IMR-90 (cell line): ENCODE data around the gene LRP5. TPM values are rescaled to one million over a fixed set of nuclear protein-coding genes. Genes with fewer than 3 reads are reported as not detected.

ENCODE experiments used
- ATAC-seq: fragments of 200-7000 bp; cut with Tn5 transposase; 2 replicates; pipeline ENCODE4 v1.9.1; 2020; ENCODE audit warnings: low read depth, mild to moderate bottlenecking, moderate library complexity
- BruUV-seq: library from RNA; stranded (reverse); fragments of 400-500 nt; replicated peaks from 2 replicates; lab custom pipeline; 2021; lab: Mats Ljungman, UMichigan
- CTCF ChIA-PET: fragments of 300-600 bp; formaldehyde crosslinking; extraction: SDS; loops from one replicate; lab custom pipeline; 2021; ENCODE audit warnings: antibody characterized with exemption; lab: Yijun Ruan, JAX
- POLR2A ChIA-PET: fragments of 300-600 bp; sonication (Branson Sonifier 250); formaldehyde crosslinking; loops from one replicate; lab custom pipeline; 2022; ENCODE audit warnings: antibody characterized with exemption; ENCODE audit not compliant: unreplicated experiment; lab: Charles Lee
- DNase-seq: peaks from one replicate; pipeline ENCODE4 v3.0.0; 2013
- H2AFZ ChIP-seq: replicated peaks from 2 replicates; pipeline ENCODE3; 2013; ENCODE audit warnings: low read length, mild to moderate bottlenecking; ENCODE audit not compliant: poor library complexity
- H2AK5ac ChIP-seq: 2 replicates; pipeline ENCODE4 v1.6.1; 2013; ENCODE audit warnings: low read depth, low read length, inconsistent platforms
- H2AK9ac ChIP-seq: replicated peaks from 2 replicates; pipeline ENCODE3; 2013; ENCODE audit warnings: mild to moderate bottlenecking, low read depth, low read length, moderate library complexity; ENCODE audit not compliant: poor library complexity
- H2BK120ac ChIP-seq: 2 replicates; pipeline ENCODE4 v1.6.1; 2013; ENCODE audit warnings: low read depth, low read length, inconsistent platforms
- H2BK15ac ChIP-seq: 3 replicates; pipeline ENCODE4 v1.6.1; 2013; ENCODE audit warnings: low read depth, low read length, inconsistent platforms
- H2BK20ac ChIP-seq: 2 replicates; pipeline ENCODE4 v1.6.1; 2013; ENCODE audit warnings: low read depth, mild to moderate bottlenecking, inconsistent platforms, low read length, moderate library complexity
- H2BK5ac ChIP-seq: 2 replicates; pipeline ENCODE4 v1.6.1; 2013; ENCODE audit warnings: mild to moderate bottlenecking, low read depth, low read length, inconsistent platforms; ENCODE audit not compliant: poor library complexity, severe bottlenecking
- H3K14ac ChIP-seq: replicated peaks from 2 replicates; pipeline ENCODE4 v1.6.1; 2013; ENCODE audit warnings: low read depth, low read length, inconsistent platforms
- H3K18ac ChIP-seq: 2 replicates; pipeline ENCODE4 v1.6.1; 2013; ENCODE audit warnings: low read depth, low read length, control low read depth
- H3K23ac ChIP-seq: 2 replicates; pipeline ENCODE4 v1.6.1; 2013; ENCODE audit warnings: low read depth, low read length, inconsistent platforms
- H3K27ac ChIP-seq: 2 replicates; pipeline ENCODE4 v1.5.1; 2013; ENCODE audit warnings: mild to moderate bottlenecking, control low read depth, low read length; ENCODE audit not compliant: insufficient read depth
- H3K27me3 ChIP-seq: 2 replicates; pipeline ENCODE4 v1.6.1; 2013; ENCODE audit warnings: low read length; ENCODE audit not compliant: control insufficient read depth, insufficient read depth
- H3K36me3 ChIP-seq: 2 replicates; pipeline ENCODE4 v1.6.1; 2013; ENCODE audit warnings: low read length, mixed read lengths; ENCODE audit not compliant: control insufficient read depth, insufficient read depth
- H3K4ac ChIP-seq: 2 replicates; pipeline ENCODE4 v1.6.1; 2013; ENCODE audit warnings: low read depth, low read length, inconsistent platforms
- H3K4me1 ChIP-seq: 2 replicates; pipeline ENCODE4 v1.6.1; 2013; ENCODE audit warnings: low read length, mixed read lengths; ENCODE audit not compliant: control insufficient read depth, insufficient read depth
- H3K4me2 ChIP-seq: 2 replicates; pipeline ENCODE4 v1.6.1; 2013; ENCODE audit warnings: low read depth, mild to moderate bottlenecking, control low read depth, low read length, moderate library complexity
- H3K4me3 ChIP-seq: 2 replicates; pipeline ENCODE4 v1.5.1; 2013; ENCODE audit warnings: low read depth, mild to moderate bottlenecking, control low read depth, low read length, moderate library complexity; ENCODE audit not compliant: insufficient read depth
- H3K56ac ChIP-seq: 2 replicates; pipeline ENCODE4 v1.6.1; 2013; ENCODE audit warnings: low read length, inconsistent platforms; ENCODE audit not compliant: insufficient read depth; ENCODE audit errors: extremely low read depth
- H3K79me1 ChIP-seq, 2 experiments: 2 replicates each; pipeline ENCODE4 v1.6.1; 2013; ENCODE audit warnings: low read length in 2 of 2, inconsistent platforms in 1 of 2, low read depth in 1 of 2
- H3K9ac ChIP-seq: 2 replicates; pipeline ENCODE4 v1.6.1; 2013; ENCODE audit warnings: low read depth, low read length, control low read depth
- H3K9me1 ChIP-seq: 2 replicates; pipeline ENCODE4 v1.6.1; 2013; ENCODE audit warnings: low read length, inconsistent platforms; ENCODE audit not compliant: insufficient read depth
- H3K9me3 ChIP-seq: 2 replicates; pipeline ENCODE4 v1.6.1; 2013; ENCODE audit warnings: low read length; ENCODE audit not compliant: control insufficient read depth, insufficient read depth
- H4K20me1 ChIP-seq: 2 replicates; pipeline ENCODE4 v1.6.1; 2013; ENCODE audit warnings: low read length, inconsistent platforms; ENCODE audit not compliant: insufficient read depth
- H4K5ac ChIP-seq: 2 replicates; pipeline ENCODE4 v1.6.1; 2013; ENCODE audit warnings: mild to moderate bottlenecking, low read depth, low read length, control low read depth
- H4K8ac ChIP-seq, 2 experiments: 2 replicates each; pipeline ENCODE4 v1.6.1; 2013; ENCODE audit warnings: low read depth in 2 of 2, low read length in 2 of 2, control low read depth in 1 of 2, inconsistent platforms in 1 of 2
- H4K91ac ChIP-seq: 2 replicates; pipeline ENCODE4 v1.6.1; 2013; ENCODE audit warnings: low read depth, low read length, inconsistent platforms; ENCODE audit not compliant: insufficient read depth
- BHLHE40 ChIP-seq: fragments of 150-350 bp; IDR thresholded peaks from 2 replicates; pipeline ENCODE4 v1.6.1; 2016; ENCODE audit warnings: mild to moderate bottlenecking, low read depth, low read length
- CEBPB ChIP-seq: IDR thresholded peaks from 2 replicates; pipeline ENCODE4 v1.6.1; 2012; ENCODE audit warnings: low read depth, low read length, improper control_type of control experiment
- CHD1 ChIP-seq: IDR thresholded peaks from 2 replicates; pipeline ENCODE4 v1.6.1; 2012; ENCODE audit warnings: low read depth, low read length, improper control_type of control experiment
- FOS ChIP-seq: fragments of 150-350 bp; IDR thresholded peaks from 2 replicates; pipeline ENCODE4 v1.6.1; 2016; ENCODE audit warnings: low read depth, low read length
- MAFK ChIP-seq: IDR thresholded peaks from 2 replicates; pipeline ENCODE4 v1.6.1; 2012; ENCODE audit warnings: low read depth, low read length, improper control_type of control experiment
- MAZ ChIP-seq: IDR thresholded peaks from 2 replicates; pipeline ENCODE4 v1.6.1; 2012; ENCODE audit warnings: low read depth, mild to moderate bottlenecking, low read length, improper control_type of control experiment, moderate library complexity, borderline replicate concordance
- MXI1 ChIP-seq: IDR thresholded peaks from 2 replicates; pipeline ENCODE4 v1.6.1; 2012; ENCODE audit warnings: low read depth, mild to moderate bottlenecking, low read length, moderate library complexity, borderline replicate concordance
- NFE2L2 ChIP-seq: fragments of 150-350 bp; IDR thresholded peaks from 2 replicates; pipeline ENCODE4 v1.6.1; 2016; ENCODE audit warnings: low read depth, mild to moderate bottlenecking, low read length
- POLR2A ChIP-seq: IDR thresholded peaks from 2 replicates; pipeline ENCODE4 v1.6.1; 2012; ENCODE audit warnings: mild to moderate bottlenecking, low read depth, low read length
- RAD21 ChIP-seq: IDR thresholded peaks from 2 replicates; pipeline ENCODE4 v1.6.1; 2012; ENCODE audit warnings: low read length, improper control_type of control experiment
- RCOR1 ChIP-seq: IDR thresholded peaks from 2 replicates; pipeline ENCODE4 v1.6.1; 2012; ENCODE audit warnings: mild to moderate bottlenecking, low read length, improper control_type of control experiment; ENCODE audit not compliant: insufficient replicate concordance
- RFX5 ChIP-seq: IDR thresholded peaks from 2 replicates; pipeline ENCODE4 v1.8.0; 2012; ENCODE audit warnings: low read depth, mild to moderate bottlenecking, low read length, moderate library complexity
- SMC3 ChIP-seq: fragments of 150-350 bp; IDR thresholded peaks from 2 replicates; pipeline ENCODE4 v1.6.1; 2016; ENCODE audit warnings: low read depth, mild to moderate bottlenecking, antibody characterized with exemption, low read length, moderate library complexity
- WGBS, 2 experiments: methylation state at CpG; one replicate each; pipeline versions ENCODE4 v1.1.5 to v1.1.7; 2013; ENCODE audit warnings: missing lambda C conversion rate in 2 of 2; ENCODE audit not compliant: insufficient read length in 1 of 2; ENCODE audit errors: extremely low coverage in 2 of 2; 5-methylcytosine and 5-hydroxymethylcytosine counted together
- dilution Hi-C: fragments of 300-500 bp; cut with HindIII; formaldehyde crosslinking; loops from one replicate; pipeline ENCODE4 v1.14.3; 2018; ENCODE audit warnings: low sequenced_read_pairs; ENCODE audit not compliant: unreplicated experiment
- in situ Hi-C: fragments of 300-500 bp; cut with MboI; formaldehyde crosslinking; loops from 3 replicates; pipeline ENCODE4 v1.14.3; 2019; ENCODE audit warnings: low sequenced_read_pairs, inconsistent platforms, mixed read lengths
- intact Hi-C: fragments of 100-400 bp; cut with micrococcal nuclease; formaldehyde crosslinking; loops from 2 replicates; pipeline ENCODE4 v1.10.0; 2022
- polyA plus RNA-seq, 3 experiments: library from polyadenylated mRNA; depleted of rRNA; stranded (reverse); fragments of >200 nt; gene quantifications; 2 replicates each; pipeline ENCODE4 v1.2.3, GENCODE V29; 2012; ENCODE audit warnings: low replicate concordance in 1 of 3
- total RNA-seq: library from RNA; depleted of rRNA; stranded (reverse); fragments of >200 nt; gene quantifications from 2 replicates; pipeline ENCODE4 v1.2.3, GENCODE V29; 2012
- TF ChIP-seq, protein P1 (sequence below): conservative IDR thresholded peaks from 2 replicates; pipeline ENCODE4 v1.5.1; 2012; ENCODE audit warnings: mild to moderate bottlenecking, low read depth, low read length, improper control_type of control experiment
- TF ChIP-seq, protein P2 (sequence below): fragments of 150-350 bp; IDR thresholded peaks from 2 replicates; pipeline ENCODE4 v1.6.1; 2016; ENCODE audit warnings: low read depth, mild to moderate bottlenecking, low read length, moderate library complexity, borderline replicate concordance
- TF ChIP-seq, protein P3 (sequence below): fragments of 150-350 bp; IDR thresholded peaks from 2 replicates; pipeline ENCODE4 v1.6.1; 2017; ENCODE audit warnings: mild to moderate bottlenecking, antibody characterized with exemption, low read length, low read depth

LRP5 gene
- total and polyA plus RNA-seq, 2 of the 4 experiments (the other 2 are of a cell fraction), result 10.4 to 15.0 TPM

DNA sequence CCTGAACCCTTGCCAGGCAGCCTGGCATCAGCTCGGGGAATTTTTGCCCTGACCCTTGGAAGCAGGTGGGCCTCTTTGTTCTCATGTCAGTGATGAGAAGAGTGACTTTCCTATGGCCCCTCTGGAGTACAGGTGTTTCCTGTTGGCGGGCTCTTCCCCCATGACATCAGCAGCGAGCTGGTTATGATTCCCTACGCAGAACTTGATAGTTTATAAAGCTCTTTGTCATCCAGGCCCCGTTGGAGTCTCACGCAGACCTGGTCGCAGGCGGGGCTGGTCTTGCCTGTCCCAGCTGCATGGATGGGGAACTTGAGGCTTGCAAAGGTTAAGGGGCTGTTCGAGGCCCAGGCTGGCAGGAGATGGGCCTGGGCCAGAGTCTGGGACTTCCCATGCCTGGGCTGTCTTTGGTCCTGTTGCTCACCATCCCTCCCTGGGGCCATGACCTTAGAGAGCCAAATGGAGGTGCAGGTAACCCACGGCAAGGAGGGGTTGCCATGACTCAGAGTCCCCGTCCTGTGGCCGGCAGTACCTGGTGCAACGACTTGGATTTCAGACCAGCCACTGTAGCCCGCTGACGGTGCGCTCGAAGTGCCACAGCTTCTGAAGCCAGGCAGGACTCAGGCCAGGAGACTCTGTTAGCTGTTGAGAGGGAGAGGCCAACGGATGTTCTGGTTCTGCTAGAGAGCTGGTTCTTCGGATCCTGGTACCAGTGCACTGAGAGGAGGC lies 102.3 kb downstream of the LRP5 start:
- H3K56ac ChIP-seq, result no peak overlapping the region
- no peaks in the 10 kb centered on the region for H3K4me1 ChIP-seq
- ATAC-seq (no peak), DNase-seq (no peak)
- no peak overlapping the region for H2BK15ac ChIP-seq
- no peak overlapping the region for H3K9ac ChIP-seq
- H3K4ac ChIP-seq, result no peak overlapping the region
- no peak overlapping the region for H4K91ac ChIP-seq
- 97% methylated on average over 9 of the region's 19 CpGs; no CpG with 5 or more reads in 1 of the 2 experiments for WGBS, 2 experiments
- intact Hi-C loops (no loop called here), dilution Hi-C loops (no loop called here), in situ Hi-C loops (no loop called here)
- no peaks in the 10 kb centered on the region for H3K9me3 ChIP-seq
- no peak overlapping the region for H3K18ac ChIP-seq
- TF ChIP-seq, protein P1, sequence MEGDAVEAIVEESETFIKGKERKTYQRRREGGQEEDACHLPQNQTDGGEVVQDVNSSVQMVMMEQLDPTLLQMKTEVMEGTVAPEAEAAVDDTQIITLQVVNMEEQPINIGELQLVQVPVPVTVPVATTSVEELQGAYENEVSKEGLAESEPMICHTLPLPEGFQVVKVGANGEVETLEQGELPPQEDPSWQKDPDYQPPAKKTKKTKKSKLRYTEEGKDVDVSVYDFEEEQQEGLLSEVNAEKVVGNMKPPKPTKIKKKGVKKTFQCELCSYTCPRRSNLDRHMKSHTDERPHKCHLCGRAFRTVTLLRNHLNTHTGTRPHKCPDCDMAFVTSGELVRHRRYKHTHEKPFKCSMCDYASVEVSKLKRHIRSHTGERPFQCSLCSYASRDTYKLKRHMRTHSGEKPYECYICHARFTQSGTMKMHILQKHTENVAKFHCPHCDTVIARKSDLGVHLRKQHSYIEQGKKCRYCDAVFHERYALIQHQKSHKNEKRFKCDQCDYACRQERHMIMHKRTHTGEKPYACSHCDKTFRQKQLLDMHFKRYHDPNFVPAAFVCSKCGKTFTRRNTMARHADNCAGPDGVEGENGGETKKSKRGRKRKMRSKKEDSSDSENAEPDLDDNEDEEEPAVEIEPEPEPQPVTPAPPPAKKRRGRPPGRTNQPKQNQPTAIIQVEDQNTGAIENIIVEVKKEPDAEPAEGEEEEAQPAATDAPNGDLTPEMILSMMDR, result no peak
- TF ChIP-seq RFX5 (no peak), BHLHE40 (no peak), NFE2L2 (no peak), FOS (no peak), CEBPB (no peak), MAZ (no peak), SMC3 (no peak), RCOR1 (no peak), MAFK (no peak), MXI1 (no peak), CHD1 (no peak), RAD21 (no peak), POLR2A (no peak)
- TF ChIP-seq, protein P2, sequence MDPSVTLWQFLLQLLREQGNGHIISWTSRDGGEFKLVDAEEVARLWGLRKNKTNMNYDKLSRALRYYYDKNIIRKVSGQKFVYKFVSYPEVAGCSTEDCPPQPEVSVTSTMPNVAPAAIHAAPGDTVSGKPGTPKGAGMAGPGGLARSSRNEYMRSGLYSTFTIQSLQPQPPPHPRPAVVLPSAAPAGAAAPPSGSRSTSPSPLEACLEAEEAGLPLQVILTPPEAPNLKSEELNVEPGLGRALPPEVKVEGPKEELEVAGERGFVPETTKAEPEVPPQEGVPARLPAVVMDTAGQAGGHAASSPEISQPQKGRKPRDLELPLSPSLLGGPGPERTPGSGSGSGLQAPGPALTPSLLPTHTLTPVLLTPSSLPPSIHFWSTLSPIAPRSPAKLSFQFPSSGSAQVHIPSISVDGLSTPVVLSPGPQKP, result no peak
- TF ChIP-seq, protein P3, sequence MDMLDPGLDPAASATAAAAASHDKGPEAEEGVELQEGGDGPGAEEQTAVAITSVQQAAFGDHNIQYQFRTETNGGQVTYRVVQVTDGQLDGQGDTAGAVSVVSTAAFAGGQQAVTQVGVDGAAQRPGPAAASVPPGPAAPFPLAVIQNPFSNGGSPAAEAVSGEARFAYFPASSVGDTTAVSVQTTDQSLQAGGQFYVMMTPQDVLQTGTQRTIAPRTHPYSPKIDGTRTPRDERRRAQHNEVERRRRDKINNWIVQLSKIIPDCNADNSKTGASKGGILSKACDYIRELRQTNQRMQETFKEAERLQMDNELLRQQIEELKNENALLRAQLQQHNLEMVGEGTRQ, result no peak
- H2AFZ ChIP-seq, result no peak overlapping the region
- H2AK9ac ChIP-seq, result no peak overlapping the region
- H3K23ac ChIP-seq, result no peak overlapping the region
- ChIA-PET CTCF (no interaction called here), POLR2A (no interaction called here)
- no peak overlapping the region for H2BK120ac ChIP-seq
- no peak overlapping the region for H3K27ac ChIP-seq
- H4K20me1 ChIP-seq, result peaks cover 3% of the 10 kb centered on the region; the same call in 1 of the 2 replicates
- no peak overlapping the region for H4K5ac ChIP-seq
- H3K27me3 ChIP-seq, result no peaks in the 10 kb centered on the region
- no peak overlapping the region for H2AK5ac ChIP-seq
- H3K79me1 ChIP-seq, result no peaks in the 10 kb centered on the region
- H3K9me1 ChIP-seq, result peaks cover 11% of the 10 kb centered on the region; the same call in 1 of the 2 replicates
- H2BK20ac ChIP-seq, result no peak overlapping the region
- no peak overlapping the region for H3K14ac ChIP-seq
- H3K4me2 ChIP-seq, result no peak overlapping the region
- no peak overlapping the region for H3K4me3 ChIP-seq
- peaks cover 63% of the 10 kb centered on the region for H3K36me3 ChIP-seq
- H4K8ac ChIP-seq, result no peak overlapping the region
- BruUV-seq, result no TSS peak
- no peak overlapping the region for H2BK5ac ChIP-seq
